Tibial nerve (tissue), 4 donors: Measurements from ENCODE around the gene TENM3. TPM values are rescaled to one million over a fixed set of nuclear protein-coding genes. Genes with fewer than 3 reads are reported as not detected.

ENCODE experiments used
- DNase-seq, 2 donors: peaks; one replicate each; pipeline ENCODE4 v3.0.0-alpha.2; 2019; ENCODE audit warnings: low spot score in 2 of 2
- H3K27ac ChIP-seq, 4 donors: fragments of 200-600 bp; sonication (generic) in 3 of 4; one replicate each; pipeline ENCODE4 v1.5.1; 2017 to 2019; ENCODE audit warnings: mild to moderate bottlenecking in 1 of 4
- H3K27me3 ChIP-seq, 2 donors: fragments of 200-600 bp; sonication (generic) in 1 of 2; one replicate each; pipeline versions ENCODE4 v1.5.1 to v1.6.0; 2017 to 2019
- H3K36me3 ChIP-seq, 3 donors: fragments of 200-600 bp; sonication (generic); one replicate each; pipeline ENCODE4 v1.5.1; 2018 to 2019
- H3K4me1 ChIP-seq, 4 donors: fragments of 200-600 bp; sonication (generic) in 3 of 4; one replicate each; pipeline ENCODE4 v1.5.1; 2017 to 2019
- H3K4me3 ChIP-seq, 4 donors: fragments of 200-600 bp; sonication (generic) in 3 of 4; one replicate each; pipeline ENCODE4 v1.5.1; 2017 to 2019; ENCODE audit warnings: mild to moderate bottlenecking in 1 of 4, moderate library complexity in 1 of 4
- H3K9me3 ChIP-seq, 4 donors: fragments of 200-600 bp; sonication (generic) in 3 of 4; one replicate each; pipeline ENCODE4 v1.5.1; 2017 to 2019
- CTCF ChIP-seq, 5 experiments: fragments of 200-600 bp in 3 of 5; fragments of 450-650 bp in 2 of 5; sonication (generic) in 3 of 5; IDR thresholded peaks; one replicate each; pipeline ENCODE4 v1.5.1; 2016 to 2019; ENCODE audit warnings: antibody characterized with exemption in 5 of 5, mild to moderate bottlenecking in 3 of 5, moderate library complexity in 2 of 5
- EP300 ChIP-seq, 2 donors: sonication (generic); formaldehyde crosslinking; IDR thresholded peaks; one replicate each; pipeline ENCODE4 v1.6.1; 2017; ENCODE audit warnings: antibody characterized with exemption in 2 of 2, mild to moderate bottlenecking in 1 of 2
- POLR2A ChIP-seq, 2 donors: fragments of 450-650 bp; IDR thresholded peaks; one replicate each; pipeline ENCODE4 v1.6.1; 2017; ENCODE audit warnings: antibody characterized with exemption in 2 of 2, mild to moderate bottlenecking in 2 of 2, moderate library complexity in 2 of 2
- WGBS, 2 donors: methylation state at CpG; one replicate each; pipeline ENCODE4 v1.1.5; 2018; 5-methylcytosine and 5-hydroxymethylcytosine counted together
- total RNA-seq, 4 donors: library from RNA; depleted of rRNA; stranded (reverse); fragments of >200 nt; gene quantifications; one replicate each; pipeline ENCODE4 v1.1.0, GENCODE V29; 2016

TENM3 gene
- total RNA-seq, 4 donors from 2014 or later: 19.0 to 60.5 (median 29.4) TPM

- no peaks in the 10 kb centered on the region for H3K9me3 ChIP-seq
- TF ChIP-seq CTCF (IDR thresholded peaks at IDR 0.05) (no peak), POLR2A (IDR thresholded peaks at IDR 0.05) (no peak), EP300 (IDR thresholded peaks at IDR 0.05) (no peak)
- no peak overlapping the region for H3K27ac ChIP-seq
- no peaks in the 10 kb centered on the region for H3K4me1 ChIP-seq
- no peak overlapping the region for H3K4me3 ChIP-seq
- no peaks in the 10 kb centered on the region for H3K36me3 ChIP-seq
- H3K27me3 ChIP-seq: no peaks in the 10 kb centered on the region
- DNase-seq: no peak
Measured at GRCh38 chr4:182267048-182267447, 23.8 kb downstream of the TENM3 start.

- 82 to 86% methylated on average over 3 of the region's 3 CpGs for WGBS, 2 donors
- no peaks in the 10 kb centered on the region for H3K4me1 ChIP-seq
- no peak for TF ChIP-seq CTCF (IDR thresholded peaks at IDR 0.05)
- no peak overlapping the region for H3K27ac ChIP-seq
- H3K27me3 ChIP-seq: no peaks in the 10 kb centered on the region
- H3K9me3 ChIP-seq: no peaks in the 10 kb centered on the region
- H3K36me3 ChIP-seq: no peaks in the 10 kb centered on the region
- H3K4me3 ChIP-seq: no peak overlapping the region
- no peak for DNase-seq
Measured at GRCh38 chr4:182268966-182269365, 25.8 kb downstream of the TENM3 start.

- TF ChIP-seq EP300 (IDR thresholded peaks at IDR 0.05) (no peak), POLR2A (IDR thresholded peaks at IDR 0.05) (no peak), CTCF (IDR thresholded peaks at IDR 0.05) (no peak)
- Histone ChIP-seq H3K36me3 (no peaks in the 10 kb centered on the region), H3K27me3 (no peaks in the 10 kb centered on the region), H3K9me3 (no peaks in the 10 kb centered on the region), H3K4me1 (no peaks in the 10 kb centered on the region), H3K4me3 (no peak overlapping the region), H3K27ac (no peak overlapping the region)
- WGBS, 2 donors: 95 to 97% methylated on average over 10 of the region's 10 CpGs
- no peak for DNase-seq
Measured at GRCh38 chr4:182271731-182272130, 28.5 kb downstream of the TENM3 start.

GRCh38 chr4:182272151-182272550 lies 28.9 kb downstream of the TENM3 start:
- H3K4me1 ChIP-seq: no peaks in the 10 kb centered on the region
- no peak for DNase-seq
- H3K36me3 ChIP-seq: no peaks in the 10 kb centered on the region
- no peak overlapping the region for H3K4me3 ChIP-seq
- no peak overlapping the region for H3K27ac ChIP-seq
- TF ChIP-seq CTCF (IDR thresholded peaks at IDR 0.05): no peak
- TF ChIP-seq EP300 (IDR thresholded peaks at IDR 0.05): no peak
- no peak for TF ChIP-seq POLR2A (IDR thresholded peaks at IDR 0.05)
- no peaks in the 10 kb centered on the region for H3K27me3 ChIP-seq
- 83 to 85% methylated on average over 7 of the region's 7 CpGs for WGBS, 2 donors
- H3K9me3 ChIP-seq: no peaks in the 10 kb centered on the region

- Histone ChIP-seq H3K27me3 (no peaks in the 10 kb centered on the region), H3K36me3 (no peaks in the 10 kb centered on the region), H3K27ac (no peak overlapping the region), H3K4me3 (no peak overlapping the region), H3K9me3 (no peaks in the 10 kb centered on the region), H3K4me1 (no peaks in the 10 kb centered on the region)
- WGBS, 2 donors: 76 to 82% methylated on average over 11 of the region's 11 CpGs
- no peak for DNase-seq
- TF ChIP-seq EP300 (IDR thresholded peaks at IDR 0.05): no peak
- TF ChIP-seq POLR2A (IDR thresholded peaks at IDR 0.05): no peak
- TF ChIP-seq CTCF (IDR thresholded peaks at IDR 0.05): no peak
Measured at GRCh38 chr4:182273191-182273935, 30.2 kb downstream of the TENM3 start.
